T-helper 1 cell treated with Interleukin-12 subunit alpha and Interleukin-12 subunit beta and Interleukin-4 antibody, amounts not matched to agents 30 μg/mL and 1 μg/mL, for 36 hours (primary cell): Measurements from ENCODE around the gene RNF40.

ENCODE experiments used
- H3K27ac Mint-ChIP-seq: one replicate; pipeline ENCODE4 v1.8.0; 2021; ENCODE audit warnings: mild to moderate bottlenecking, mixed read lengths
- H3K27me3 Mint-ChIP-seq: one replicate; pipeline ENCODE4 v1.8.0; 2021; ENCODE audit warnings: low read depth, mixed read lengths
- H3K36me3 Mint-ChIP-seq: one replicate; pipeline ENCODE4 v1.8.0; 2021; ENCODE audit warnings: low read depth, mixed read lengths
- H3K4me1 Mint-ChIP-seq: one replicate; pipeline ENCODE4 v1.8.0; 2021; ENCODE audit warnings: low read depth, mixed read lengths
- H3K4me3 Mint-ChIP-seq: one replicate; pipeline ENCODE4 v1.8.0; 2021; ENCODE audit warnings: mild to moderate bottlenecking, moderate library complexity, mixed read lengths
- H3K9me3 Mint-ChIP-seq: one replicate; pipeline ENCODE4 v1.8.0; 2021; ENCODE audit warnings: mixed read lengths

The RNF40 gene

GRCh38 chr16:30731411-30731810 is 30.7 kb upstream of the RNF40 start:
- no peak overlapping the region for H3K4me3 Mint-ChIP-seq
- peaks cover 50% of the 10 kb centered on the region for H3K36me3 Mint-ChIP-seq
- no peaks in the 10 kb centered on the region for H3K27me3 Mint-ChIP-seq
- H3K9me3 Mint-ChIP-seq = no peaks in the 10 kb centered on the region
- H3K4me1 Mint-ChIP-seq = peaks cover 3% of the 10 kb centered on the region
- H3K27ac Mint-ChIP-seq = no peak overlapping the region

- Mint-ChIP-seq H3K9me3 (no peaks in the 10 kb centered on the region), H3K27ac (peak overlapping the region; percentile 67), H3K4me3 (no peak overlapping the region), H3K4me1 (peaks cover 12% of the 10 kb centered on the region), H3K27me3 (no peaks in the 10 kb centered on the region), H3K36me3 (peaks cover 61% of the 10 kb centered on the region)
These were observed 24.9 kb upstream of the RNF40 start for GRCh38 chr16:30736995-30737793.

- H3K36me3 Mint-ChIP-seq = peaks cover 57% of the 10 kb centered on the region
- H3K27me3 Mint-ChIP-seq = no peaks in the 10 kb centered on the region
- H3K4me3 Mint-ChIP-seq = no peak overlapping the region
- no peak overlapping the region for H3K27ac Mint-ChIP-seq
- no peaks in the 10 kb centered on the region for H3K9me3 Mint-ChIP-seq
- H3K4me1 Mint-ChIP-seq = peaks cover 12% of the 10 kb centered on the region
These were observed 24.1 kb upstream of the RNF40 start for GRCh38 chr16:30737794-30738648.

- H3K4me3 Mint-ChIP-seq = no peak overlapping the region
- H3K27ac Mint-ChIP-seq = no peak overlapping the region
- H3K27me3 Mint-ChIP-seq = no peaks in the 10 kb centered on the region
- H3K9me3 Mint-ChIP-seq = no peaks in the 10 kb centered on the region
- peaks cover 12% of the 10 kb centered on the region for H3K4me1 Mint-ChIP-seq
- H3K36me3 Mint-ChIP-seq = peaks cover 53% of the 10 kb centered on the region
These were observed 22.9 kb upstream of the RNF40 start for GRCh38 chr16:30738984-30739951.

GRCh38 chr16:30740364-30741251 is 21.5 kb upstream of the RNF40 start:
- H3K27ac Mint-ChIP-seq = no peak overlapping the region
- H3K36me3 Mint-ChIP-seq = peaks cover 54% of the 10 kb centered on the region
- H3K27me3 Mint-ChIP-seq = no peaks in the 10 kb centered on the region
- H3K4me3 Mint-ChIP-seq = no peak overlapping the region
- peaks cover 12% of the 10 kb centered on the region for H3K4me1 Mint-ChIP-seq
- no peaks in the 10 kb centered on the region for H3K9me3 Mint-ChIP-seq

- Mint-ChIP-seq H3K36me3 (peaks cover 50% of the 10 kb centered on the region), H3K4me1 (peaks cover 12% of the 10 kb centered on the region), H3K4me3 (no peak overlapping the region), H3K27ac (no peak overlapping the region), H3K9me3 (no peaks in the 10 kb centered on the region), H3K27me3 (no peaks in the 10 kb centered on the region)
These were observed 20.6 kb upstream of the RNF40 start for GRCh38 chr16:30741461-30741914.

GRCh38 chr16:30743716-30744115 is 18.4 kb upstream of the RNF40 start:
- Mint-ChIP-seq H3K27ac (no peak overlapping the region), H3K9me3 (no peaks in the 10 kb centered on the region), H3K4me3 (no peak overlapping the region), H3K4me1 (peaks cover 19% of the 10 kb centered on the region), H3K27me3 (no peaks in the 10 kb centered on the region), H3K36me3 (peaks cover 35% of the 10 kb centered on the region)

- peaks cover 33% of the 10 kb centered on the region for H3K36me3 Mint-ChIP-seq
- H3K27me3 Mint-ChIP-seq = no peaks in the 10 kb centered on the region
- H3K27ac Mint-ChIP-seq = no peak overlapping the region
- H3K4me1 Mint-ChIP-seq = peaks cover 20% of the 10 kb centered on the region
- H3K9me3 Mint-ChIP-seq = no peaks in the 10 kb centered on the region
- H3K4me3 Mint-ChIP-seq = no peak overlapping the region
These were observed 17.9 kb upstream of the RNF40 start for GRCh38 chr16:30744183-30744582.

GRCh38 chr16:30745082-30745481 is 17.0 kb upstream of the RNF40 start:
- no peak overlapping the region for H3K4me3 Mint-ChIP-seq
- no peaks in the 10 kb centered on the region for H3K9me3 Mint-ChIP-seq
- no peaks in the 10 kb centered on the region for H3K27me3 Mint-ChIP-seq
- peaks cover 26% of the 10 kb centered on the region for H3K4me1 Mint-ChIP-seq
- peaks cover 33% of the 10 kb centered on the region for H3K36me3 Mint-ChIP-seq
- no peak overlapping the region for H3K27ac Mint-ChIP-seq

- peaks cover 29% of the 10 kb centered on the region for H3K36me3 Mint-ChIP-seq
- H3K27ac Mint-ChIP-seq = no peak overlapping the region
- no peak overlapping the region for H3K4me3 Mint-ChIP-seq
These were observed 15.4 kb upstream of the RNF40 start for GRCh38 chr16:30746638-30747175.

GRCh38 chr16:30747331-30747730 is 14.8 kb upstream of the RNF40 start:
- H3K9me3 Mint-ChIP-seq = no peaks in the 10 kb centered on the region
- no peaks in the 10 kb centered on the region for H3K27me3 Mint-ChIP-seq
- peaks cover 23% of the 10 kb centered on the region for H3K36me3 Mint-ChIP-seq
- peaks cover 24% of the 10 kb centered on the region for H3K4me1 Mint-ChIP-seq
- H3K4me3 Mint-ChIP-seq = peak overlapping the region; percentile 87
- H3K27ac Mint-ChIP-seq = peak overlapping the region; percentile 86

More at GRCh38 chr16:30746638-30747175, 15.4 kb upstream of the RNF40 start:
- H3K4me1 Mint-ChIP-seq = peaks cover 24% of the 10 kb centered on the region
- H3K9me3 Mint-ChIP-seq = no peaks in the 10 kb centered on the region
- no peaks in the 10 kb centered on the region for H3K27me3 Mint-ChIP-seq

- Mint-ChIP-seq H3K27me3 (no peaks in the 10 kb centered on the region), H3K36me3 (peaks cover 23% of the 10 kb centered on the region), H3K4me3 (peak within 1 kb of the TSS; percentile 95), H3K27ac (peak within 1 kb of the TSS; percentile 88), H3K9me3 (no peaks in the 10 kb centered on the region), H3K4me1 (peaks cover 24% of the 10 kb centered on the region)
These were observed 14.1 kb upstream of the RNF40 start, which contains the start of gene PHKG2 for GRCh38 chr16:30747799-30748633. TSS of gene PHKG2 (plus strand) at chr16:30748425. CDS start at chr16:30748821, 396 bp downstream.
